Kidney epithelial cell (primary cell): Measurements from ENCODE around the gene AIG1. TPM values are rescaled to one million over a fixed set of nuclear protein-coding genes. Genes with fewer than 3 reads are reported as not detected.
A peak's percentile ranks its signal among the peaks of the same experiment; 100 is the strongest.
"Not testable (repeated sequence)": the region's sequence is repeated elsewhere in the genome, so short reads cannot be mapped to it uniquely, and the experiment has no call there.

Experiments used
- DNase-seq: peaks from one replicate; pipeline ENCODE4 v3.0.0-alpha.2; 2010; ENCODE audit warnings: low read depth
- H3K27me3 ChIP-seq: 2 replicates; pipeline ENCODE4 v1.6.0; 2011; ENCODE audit warnings: low read length; ENCODE audit not compliant: control insufficient read depth, insufficient read depth
- H3K36me3 ChIP-seq: 2 replicates; pipeline ENCODE4 v1.5.1; 2011; ENCODE audit warnings: low read length; ENCODE audit not compliant: control insufficient read depth, insufficient read depth
- H3K4me3 ChIP-seq: 2 replicates; pipeline ENCODE4 v1.5.1; 2011; ENCODE audit warnings: low read depth, mild to moderate bottlenecking, control low read depth, low read length
- total RNA-seq: library from RNA; depleted of rRNA; stranded (reverse); fragments of >200 nt; gene quantifications from 2 replicates; pipeline ENCODE4 v1.2.3, GENCODE V29; 2015
- TF ChIP-seq, protein P1 (sequence below): IDR thresholded peaks from 2 replicates; pipeline ENCODE4 v1.5.1; 2011; ENCODE audit warnings: mild to moderate bottlenecking, moderate library complexity, low read length, control low read depth, inconsistent platforms; ENCODE audit not compliant: insufficient read depth, poor library complexity, severe bottlenecking

Gene AIG1
- total RNA-seq, 1 donor from 2014 or later: 62.5 TPM

- Histone ChIP-seq H3K36me3 (no peaks in the 10 kb centered on the region), H3K4me3 (no peak overlapping the region), H3K27me3 (no peaks in the 10 kb centered on the region)
- TF ChIP-seq, protein P1, sequence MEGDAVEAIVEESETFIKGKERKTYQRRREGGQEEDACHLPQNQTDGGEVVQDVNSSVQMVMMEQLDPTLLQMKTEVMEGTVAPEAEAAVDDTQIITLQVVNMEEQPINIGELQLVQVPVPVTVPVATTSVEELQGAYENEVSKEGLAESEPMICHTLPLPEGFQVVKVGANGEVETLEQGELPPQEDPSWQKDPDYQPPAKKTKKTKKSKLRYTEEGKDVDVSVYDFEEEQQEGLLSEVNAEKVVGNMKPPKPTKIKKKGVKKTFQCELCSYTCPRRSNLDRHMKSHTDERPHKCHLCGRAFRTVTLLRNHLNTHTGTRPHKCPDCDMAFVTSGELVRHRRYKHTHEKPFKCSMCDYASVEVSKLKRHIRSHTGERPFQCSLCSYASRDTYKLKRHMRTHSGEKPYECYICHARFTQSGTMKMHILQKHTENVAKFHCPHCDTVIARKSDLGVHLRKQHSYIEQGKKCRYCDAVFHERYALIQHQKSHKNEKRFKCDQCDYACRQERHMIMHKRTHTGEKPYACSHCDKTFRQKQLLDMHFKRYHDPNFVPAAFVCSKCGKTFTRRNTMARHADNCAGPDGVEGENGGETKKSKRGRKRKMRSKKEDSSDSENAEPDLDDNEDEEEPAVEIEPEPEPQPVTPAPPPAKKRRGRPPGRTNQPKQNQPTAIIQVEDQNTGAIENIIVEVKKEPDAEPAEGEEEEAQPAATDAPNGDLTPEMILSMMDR: no peak
- peak; percentile 45 for DNase-seq
Measured at GRCh38 chr6:143037470-143037869, 23.2 kb upstream of the AIG1 start.

DNA sequence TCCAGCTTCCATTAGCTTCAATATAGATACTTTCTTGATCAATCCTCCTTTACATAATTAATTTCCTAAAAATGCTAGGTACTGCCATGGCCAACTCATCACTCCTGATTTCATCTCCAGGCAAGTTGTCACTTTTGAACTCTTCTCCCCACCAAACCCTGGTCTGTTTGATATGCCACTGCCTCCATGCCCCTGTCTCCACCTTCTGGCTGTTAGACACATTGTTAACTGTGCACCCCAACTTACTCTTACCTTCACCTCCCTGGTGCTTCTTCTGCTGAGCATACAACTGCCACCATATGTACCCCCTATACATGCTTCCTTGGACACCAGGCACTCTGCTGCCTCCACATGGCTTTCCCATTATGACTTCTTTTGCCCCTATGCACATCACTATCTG lies 21.9 kb upstream of the AIG1 start:
- no peak for DNase-seq
- TF ChIP-seq, protein P1: no peak
- H3K36me3 ChIP-seq: no peaks in the 10 kb centered on the region
- H3K27me3 ChIP-seq: no peaks in the 10 kb centered on the region
- H3K4me3 ChIP-seq: no peak overlapping the region

DNA sequence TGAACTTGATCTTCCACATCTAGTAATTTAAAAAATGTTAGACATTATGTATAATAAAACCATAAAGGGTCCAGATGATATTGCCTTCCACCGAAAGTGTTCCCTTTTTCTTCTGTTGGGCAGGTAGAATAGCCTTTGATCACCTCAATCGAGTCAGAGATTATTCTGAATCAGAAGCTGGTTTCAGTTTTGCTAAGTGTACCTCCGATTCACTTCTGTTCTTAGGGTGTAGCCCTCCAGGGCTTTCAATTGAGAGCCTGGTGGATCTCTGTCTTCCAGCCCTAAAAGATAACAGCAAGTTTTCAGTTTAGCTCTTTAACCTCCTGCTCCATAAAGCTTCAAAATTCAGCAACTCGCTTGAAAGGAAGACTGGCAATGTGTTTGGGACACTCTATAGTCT lies 21.1 kb upstream of the AIG1 start:
- DNase-seq: no peak
- TF ChIP-seq, protein P1: no peak

GRCh38 chr6:143040018-143040417 lies 20.7 kb upstream of the AIG1 start:
- H3K27me3 ChIP-seq: no peaks in the 10 kb centered on the region
- H3K4me3 ChIP-seq: no peak overlapping the region
- DNase-seq: no peak
- H3K36me3 ChIP-seq: no peaks in the 10 kb centered on the region
- TF ChIP-seq, protein P1: no peak

More for the DNA sequence above, 21.1 kb upstream of the AIG1 start:
- Histone ChIP-seq H3K4me3 (no peak overlapping the region), H3K36me3 (no peaks in the 10 kb centered on the region), H3K27me3 (no peaks in the 10 kb centered on the region)

GRCh38 chr6:143044345-143044744 lies 16.3 kb upstream of the AIG1 start:
- not testable (repeated sequence) for H3K4me3 ChIP-seq, H3K36me3 ChIP-seq, H3K27me3 ChIP-seq, DNase-seq

- H3K4me3 ChIP-seq: no peak overlapping the region
- TF ChIP-seq, protein P1: no peak
- H3K36me3 ChIP-seq: no peaks in the 10 kb centered on the region
- DNase-seq: no peak
- H3K27me3 ChIP-seq: no peaks in the 10 kb centered on the region
Measured at GRCh38 chr6:143049611-143050010, 11.1 kb upstream of the AIG1 start.
